AG20443 (cell line): ENCODE data around the gene TGFBR3.

ENCODE experiments used
- DNase-seq: peaks from one replicate; pipeline ENCODE4 v3.0.0; 2012; ENCODE audit warnings: low spot score, mixed read lengths

Gene TGFBR3

GRCh38 chr1:91826248-91826647 lies 59.7 kb downstream of the TGFBR3 start:
- no peak for DNase-seq

- DNase-seq: no peak
These were observed 64.7 kb downstream of the TGFBR3 start for GRCh38 chr1:91821126-91821868.

- DNase-seq: no peak
These were observed 66.7 kb downstream of the TGFBR3 start for GRCh38 chr1:91819038-91819788.

- no peak for DNase-seq
These were observed 67.3 kb downstream of the TGFBR3 start for GRCh38 chr1:91818713-91818975.

- no peak for DNase-seq
These were observed 68.6 kb downstream of the TGFBR3 start for GRCh38 chr1:91817211-91817905.

- no peak for DNase-seq
These were observed 69.9 kb downstream of the TGFBR3 start for GRCh38 chr1:91816031-91816430.

- no peak for DNase-seq
These were observed 71.5 kb downstream of the TGFBR3 start for GRCh38 chr1:91814448-91814847.

GRCh38 chr1:91813813-91814212 lies 72.1 kb downstream of the TGFBR3 start:
- no peak for DNase-seq

GRCh38 chr1:91811363-91812025 lies 74.5 kb downstream of the TGFBR3 start:
- no peak for DNase-seq

- DNase-seq: no peak
These were observed 76.6 kb downstream of the TGFBR3 start for GRCh38 chr1:91809317-91809716.

GRCh38 chr1:91807921-91808620 lies 77.9 kb downstream of the TGFBR3 start:
- DNase-seq: no peak

- DNase-seq: peak; percentile 54
These were observed 78.9 kb downstream of the TGFBR3 start for GRCh38 chr1:91806769-91807700.

GRCh38 chr1:91806181-91806768 lies 79.7 kb downstream of the TGFBR3 start:
- DNase-seq: no peak

- no peak for DNase-seq
These were observed 80.6 kb downstream of the TGFBR3 start for GRCh38 chr1:91805311-91805801.

- DNase-seq: no peak
These were observed 81.4 kb downstream of the TGFBR3 start for GRCh38 chr1:91804546-91805023.

- DNase-seq: no peak
These were observed 82.0 kb downstream of the TGFBR3 start for GRCh38 chr1:91803847-91804545.

- DNase-seq: no peak
These were observed 82.8 kb downstream of the TGFBR3 start for GRCh38 chr1:91803123-91803522.

GRCh38 chr1:91801496-91802115 lies 84.3 kb downstream of the TGFBR3 start:
- DNase-seq: no peak

- no peak for DNase-seq
These were observed 86.1 kb downstream of the TGFBR3 start for GRCh38 chr1:91799863-91800262.
